Stimulated activated CD4-positive, alpha-beta T cell treated with anti-CD3 and anti-CD28 coated beads, Interleukin-4, amount 100 ng/mL, for 4 hours (primary cell): ENCODE data around the gene TH.
"Not testable (repeated sequence)": the region's sequence is repeated elsewhere in the genome, so short reads cannot be mapped to it uniquely, and the experiment has no call there.

Source experiments
- DNase-seq, 2 experiments: peaks; one replicate each; pipeline ENCODE4 v3.0.0-alpha.2; 2020

The TH gene

GRCh38 chr11:2194877-2195755 lies 23.5 kb upstream of the TH start:
- DNase-seq: peak; percentile 19 to 58

- DNase-seq: not testable (repeated sequence)
Measured at GRCh38 chr11:2193888-2194595, 22.4 kb upstream of the TH start.

DNA sequence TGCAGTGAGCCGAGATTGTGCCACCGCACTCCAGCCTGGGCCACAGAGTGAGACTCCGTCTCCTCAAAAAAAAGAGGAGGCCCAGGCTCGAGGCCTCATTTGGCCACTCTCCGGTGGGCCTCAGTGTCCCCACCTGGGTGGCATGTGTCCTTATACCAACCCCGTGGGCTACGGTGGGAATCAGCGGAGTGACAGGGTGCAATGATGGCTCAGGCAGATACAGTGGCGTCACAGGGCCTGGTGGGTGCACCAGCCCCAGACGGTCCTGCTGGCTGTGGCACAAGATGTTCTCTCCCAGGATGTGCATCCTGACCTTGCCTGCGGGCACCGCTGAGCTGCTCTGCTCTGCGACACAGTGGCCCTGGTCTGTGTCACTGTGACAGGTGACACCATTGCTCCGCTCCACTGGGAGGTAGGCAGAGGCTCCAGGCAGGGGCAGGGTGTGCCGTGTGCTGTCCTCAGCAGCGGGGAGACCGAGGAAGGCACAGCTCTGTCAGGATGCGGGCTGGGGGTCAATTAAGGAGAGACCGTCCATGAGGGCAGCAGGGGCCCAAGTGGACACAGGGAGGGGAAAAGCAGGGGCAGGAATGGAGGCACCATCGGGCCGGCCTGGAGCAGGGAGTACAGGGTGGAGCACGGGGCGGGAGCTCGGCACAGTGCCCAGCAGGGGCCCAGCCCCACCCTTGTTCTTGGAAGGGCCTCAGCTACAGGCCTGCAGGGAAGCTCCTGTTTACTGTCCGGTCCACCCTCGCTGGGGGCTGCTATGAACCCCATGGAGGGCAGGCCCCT lies 21.7 kb upstream of the TH start:
- no peak for DNase-seq

GRCh38 chr11:2192435-2192834 lies 20.8 kb upstream of the TH start:
- no peak for DNase-seq

DNA sequence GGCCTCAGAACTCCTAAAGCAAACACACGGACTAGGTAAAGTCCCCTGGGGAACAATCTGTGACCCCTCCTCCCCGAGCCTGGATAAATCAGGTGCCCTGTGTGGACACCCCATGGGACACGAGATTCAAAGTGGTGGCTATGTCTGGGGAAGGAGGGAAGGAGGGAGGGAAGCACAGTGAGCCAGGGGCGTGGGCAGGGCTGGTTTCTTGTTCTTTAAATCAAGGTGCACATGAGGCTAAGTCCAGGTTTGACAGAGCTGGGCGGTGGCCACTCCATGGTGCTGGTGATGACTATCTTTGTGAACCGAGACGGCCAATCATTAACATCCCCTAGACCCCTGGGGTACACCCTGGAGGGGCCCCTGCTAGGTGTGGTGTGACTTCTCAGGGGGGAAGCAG lies 20.3 kb upstream of the TH start:
- DNase-seq: no peak

- no peak for DNase-seq
Measured at GRCh38 chr11:2190657-2191471, 19.2 kb upstream of the TH start.

DNA sequence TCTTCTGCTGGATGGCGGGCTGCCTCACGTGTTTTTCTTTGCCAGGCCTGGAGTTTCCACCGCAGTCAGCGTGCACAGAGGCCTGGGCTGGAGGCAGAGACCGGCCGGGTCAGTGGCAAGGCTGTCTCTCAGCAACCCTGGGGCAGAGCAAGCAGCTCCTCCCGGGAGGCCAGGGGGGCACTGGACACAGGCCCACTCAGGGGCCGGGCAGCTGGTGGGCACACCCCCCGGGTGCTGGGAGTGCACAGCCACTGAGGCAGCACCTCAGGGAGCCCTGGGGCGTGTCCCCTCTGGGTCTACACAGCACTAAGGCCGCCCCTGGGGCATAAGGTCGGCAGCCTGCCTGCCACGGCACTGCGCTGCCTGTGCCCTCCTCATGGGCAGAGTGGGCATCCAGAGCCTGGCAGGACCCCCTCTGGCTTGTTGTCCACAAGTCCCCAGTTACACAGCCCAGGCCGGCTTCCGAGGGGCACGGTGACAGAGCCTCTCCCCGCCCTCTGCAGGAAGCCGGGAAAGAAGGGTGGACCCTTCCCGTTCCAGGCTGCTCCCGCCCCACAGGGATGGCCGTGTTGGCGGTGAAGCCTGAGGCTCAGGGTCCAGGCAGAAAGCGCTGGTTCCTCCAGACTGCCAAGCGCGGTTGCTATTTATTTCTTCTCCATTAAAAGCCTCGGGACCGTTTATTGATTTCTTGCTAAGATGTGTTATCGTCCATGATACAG lies 18.5 kb upstream of the TH start:
- no peak for DNase-seq

DNA sequence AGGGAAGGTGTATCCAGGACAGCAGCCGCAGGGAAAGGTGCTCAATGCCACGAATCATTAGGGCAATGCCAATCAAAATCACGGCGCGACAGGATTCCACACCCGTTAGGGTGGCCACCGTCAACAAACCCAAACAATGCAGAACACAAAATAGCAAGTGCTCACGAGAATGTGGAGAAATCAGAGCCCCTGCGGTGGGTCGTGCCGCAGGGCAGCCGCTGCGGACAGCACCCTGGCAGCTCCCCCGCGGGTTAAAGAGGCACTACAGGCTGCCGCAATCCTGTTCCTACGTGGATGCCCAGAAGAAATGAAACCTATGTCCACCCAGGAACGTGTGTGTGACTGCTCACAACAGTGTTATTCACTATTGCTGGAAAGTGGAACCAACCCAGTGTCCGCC lies 17.1 kb upstream of the TH start:
- DNase-seq: no peak

GRCh38 chr11:2187280-2187707 lies 15.7 kb upstream of the TH start:
- DNase-seq: no peak

DNA sequence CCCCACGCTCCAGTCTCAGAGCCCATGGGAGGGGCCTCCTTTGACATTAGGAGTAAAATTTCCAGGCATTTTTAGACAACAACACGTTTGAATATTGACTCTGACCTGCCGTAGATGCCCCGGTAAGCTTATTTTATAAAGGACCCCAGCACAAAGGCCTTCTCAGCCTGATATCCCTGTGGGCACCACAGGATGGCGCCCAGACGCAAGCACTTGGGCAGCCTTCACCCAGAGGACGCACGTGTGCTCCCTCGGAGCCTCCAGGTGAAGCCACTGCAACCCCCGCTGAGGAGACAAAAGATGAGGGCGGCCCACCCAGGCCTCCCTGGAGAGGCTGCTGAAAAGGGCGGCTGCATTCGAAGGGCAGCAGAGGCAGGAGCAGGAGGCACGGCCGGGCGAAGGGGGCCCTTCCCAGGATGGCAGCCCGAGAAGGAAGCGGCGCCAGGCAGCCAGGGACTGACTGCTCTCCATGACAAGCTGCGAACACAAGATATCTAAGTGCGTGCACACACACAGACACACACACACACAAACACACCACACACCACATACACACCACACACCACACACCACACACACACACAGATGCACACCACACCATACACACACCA lies 15.2 kb upstream of the TH start:
- peak; percentile 43 to 44 for DNase-seq

DNA sequence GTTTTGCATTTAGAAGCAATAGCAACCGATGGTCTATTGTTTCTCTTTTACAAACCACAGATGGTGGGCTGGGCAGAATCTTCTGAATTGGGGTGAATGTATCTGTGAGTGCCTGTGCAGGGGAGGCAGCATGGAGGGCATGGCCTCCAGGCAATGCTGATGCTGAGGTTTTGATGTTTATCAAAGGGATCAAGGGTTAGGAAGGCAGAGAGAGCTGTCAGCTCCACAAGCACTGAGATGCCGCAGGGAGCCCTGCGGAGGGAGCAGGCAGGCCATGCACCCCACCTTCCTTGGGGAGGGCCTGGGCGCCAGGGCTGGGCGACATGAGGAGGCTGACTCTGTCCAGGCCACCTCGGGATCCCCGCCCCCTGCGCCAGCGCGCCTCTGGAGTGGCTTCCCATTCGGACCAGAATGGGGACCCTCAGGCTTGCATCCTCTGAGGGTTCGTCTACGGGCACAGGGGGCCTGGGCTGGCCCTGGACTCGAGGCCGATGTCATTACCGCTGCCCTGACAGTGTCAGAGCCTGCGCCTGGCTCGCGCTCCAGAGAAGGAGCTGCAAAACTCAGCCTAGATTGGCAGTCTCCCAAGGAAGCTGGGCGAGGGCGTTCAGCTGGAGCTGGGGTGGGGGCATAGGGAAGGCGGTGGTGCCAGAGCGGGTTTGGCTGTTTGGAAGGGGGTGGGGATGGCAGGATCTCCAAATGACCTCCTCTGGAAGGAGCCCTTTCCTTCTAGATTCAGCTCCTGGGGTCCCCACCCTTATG lies 13.9 kb upstream of the TH start:
- DNase-seq: no peak

GRCh38 chr11:2182692-2183474 lies 11.3 kb upstream of the TH start:
- DNase-seq: no peak

DNA sequence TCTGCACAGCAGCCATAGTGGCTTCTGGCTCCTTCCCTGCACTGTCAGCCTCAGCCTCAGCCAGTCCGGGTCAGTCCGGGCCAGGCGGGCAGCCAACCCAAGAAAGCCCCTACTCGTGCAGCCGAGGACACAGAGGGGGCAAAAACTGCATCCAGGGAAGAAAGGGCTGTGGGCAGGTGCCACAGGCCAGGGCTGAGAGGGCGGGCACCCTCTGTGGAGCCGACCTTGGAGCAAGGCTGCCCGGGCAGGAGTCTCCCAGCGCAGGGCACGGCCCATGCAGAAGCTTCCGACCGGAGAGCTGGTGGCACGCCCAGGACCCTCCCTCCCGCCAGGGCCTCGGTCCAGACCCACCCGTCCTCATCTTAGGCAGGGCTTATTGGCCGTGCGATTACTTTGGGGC lies 10.5 kb upstream of the TH start:
- DNase-seq: no peak

DNA sequence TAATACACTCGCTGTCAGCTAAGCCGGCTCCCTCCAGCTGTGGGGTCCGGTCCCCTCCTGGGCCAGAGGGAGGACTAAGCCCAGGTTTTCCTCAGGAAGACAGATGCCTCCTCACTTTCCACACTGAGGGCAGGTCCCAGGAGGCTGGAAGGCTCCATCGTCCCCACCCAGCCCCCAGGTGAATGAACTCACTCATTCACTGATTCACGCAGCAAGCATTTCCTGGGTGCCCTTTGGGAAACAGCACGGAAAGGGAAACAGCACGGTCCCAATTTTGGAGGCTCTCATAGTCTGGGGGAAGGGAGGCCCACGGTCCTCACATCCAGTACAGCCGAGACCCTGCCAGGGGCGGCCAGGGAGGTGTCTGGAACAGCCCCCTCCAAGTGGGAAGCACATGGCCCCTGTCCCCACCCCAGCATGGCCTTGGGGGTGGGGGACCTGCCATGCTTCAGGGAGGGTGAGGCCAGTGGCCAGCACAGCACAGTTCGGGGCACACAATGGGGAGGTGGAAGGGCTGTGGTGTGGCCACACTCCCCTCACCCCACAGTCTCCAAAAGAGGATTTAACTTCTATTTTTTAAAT lies 9.3 kb upstream of the TH start:
- DNase-seq: no peak

- no peak for DNase-seq
Measured at GRCh38 chr11:2180347-2180746, 8.7 kb upstream of the TH start.

DNA sequence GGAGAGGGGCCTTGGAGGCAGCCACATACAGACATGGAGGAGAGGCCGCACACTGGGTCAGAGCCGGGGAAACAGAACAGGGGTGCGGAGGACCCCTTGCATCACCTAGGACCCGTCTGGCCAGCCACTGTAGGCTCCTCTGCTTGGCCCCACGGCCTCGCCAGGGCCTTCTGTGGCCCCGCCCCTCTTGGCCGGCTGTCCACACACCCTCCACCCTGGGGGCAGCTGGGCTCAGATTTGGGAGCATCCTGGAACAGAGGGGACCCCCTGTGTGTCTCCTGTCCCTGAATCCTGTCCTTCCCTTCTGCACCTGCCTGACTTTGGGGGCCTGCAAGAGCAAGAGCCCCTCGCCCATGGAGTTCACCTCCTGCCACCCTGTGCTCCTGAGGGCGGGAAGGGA lies 7.9 kb upstream of the TH start:
- DNase-seq: no peak

- DNase-seq: no peak
Measured at GRCh38 chr11:2178906-2179494, 7.4 kb upstream of the TH start.

GRCh38 chr11:2178055-2178773 lies 6.6 kb upstream of the TH start:
- not testable (repeated sequence) for DNase-seq
